HEK293 (cell line): ENCODE measurements around the gene GATA2.
A peak's percentile ranks its signal among the peaks of the same experiment; 100 is the strongest.

Experiments
- CTCF ChIA-PET: fragments of 350-600 bp; formaldehyde crosslinking; extraction: SDS; loops from one replicate; lab custom pipeline; 2021; ENCODE audit warnings: antibody characterized with exemption; lab: Yijun Ruan, JAX
- POLR2A ChIA-PET: fragments of 300-600 bp; formaldehyde crosslinking; extraction: SDS; loops from one replicate; lab custom pipeline; 2020; ENCODE audit warnings: antibody characterized with exemption, inconsistent platforms; lab: Yijun Ruan, JAX
- H3K27ac ChIP-seq: fragments of 200-500 bp; sonication (Bioruptor generic); 2 replicates; pipeline ENCODE4 v1.5.1; 2014; ENCODE audit warnings: low read depth, low read length, control low read depth, inconsistent platforms; ENCODE audit errors: extremely low read depth
- H3K36me3 ChIP-seq, 2 experiments: fragments of 200-500 bp in 1 of 2; sonication (Bioruptor generic) in 1 of 2; 1 replicate in 1 of 2; 2 replicates in 1 of 2; pipeline ENCODE4 v1.5.1; 2014 to 2017; ENCODE audit warnings: inconsistent platforms in 2 of 2, low read length in 2 of 2; ENCODE audit not compliant: control insufficient read depth in 2 of 2, insufficient read depth in 1 of 2
- H3K4me1 ChIP-seq: fragments of 200-500 bp; sonication (Bioruptor generic); 2 replicates; pipeline ENCODE4 v1.5.1; 2014; ENCODE audit warnings: mild to moderate bottlenecking, low read length, inconsistent platforms; ENCODE audit not compliant: control insufficient read depth, insufficient read depth
- H3K4me3 ChIP-seq: 2 replicates; pipeline ENCODE4 v1.5.1; 2011; ENCODE audit warnings: low read depth, mild to moderate bottlenecking, control low read depth, low read length, moderate library complexity
- H3K9me3 ChIP-seq: fragments of 200-500 bp; sonication (Bioruptor generic); 2 replicates; pipeline ENCODE4 v1.5.1; 2014; ENCODE audit warnings: low read depth, low read length, inconsistent platforms; ENCODE audit not compliant: control insufficient read depth, insufficient read depth
- ATF2 ChIP-seq: fragments of 450-650 bp; formaldehyde crosslinking; IDR thresholded peaks from 2 replicates; pipeline ENCODE4 v1.5.1; 2016; ENCODE audit warnings: missing biosample characterization, missing genetic modification characterization, low read depth
- KLF1 ChIP-seq: fragments of 450-650 bp; formaldehyde crosslinking; IDR thresholded peaks from 2 replicates; pipeline ENCODE4 v1.5.1; 2016; ENCODE audit warnings: missing biosample characterization, missing genetic modification characterization
- MYNN ChIP-seq: fragments of 450-650 bp; formaldehyde crosslinking; IDR thresholded peaks from 2 replicates; pipeline ENCODE4 v1.5.1; 2016; ENCODE audit warnings: missing biosample characterization, missing genetic modification characterization, borderline replicate concordance
- OVOL3 ChIP-seq: fragments of 450-650 bp; formaldehyde crosslinking; IDR thresholded peaks from 2 replicates; pipeline ENCODE4 v1.5.1; 2016; ENCODE audit warnings: missing biosample characterization, missing genetic modification characterization
- PRDM2 ChIP-seq: fragments of 450-650 bp; formaldehyde crosslinking; IDR thresholded peaks from 2 replicates; pipeline ENCODE4 v1.5.1; 2016; ENCODE audit warnings: missing biosample characterization, missing genetic modification characterization, borderline replicate concordance
- SCRT2 ChIP-seq: fragments of 450-650 bp; formaldehyde crosslinking; IDR thresholded peaks from 2 replicates; pipeline ENCODE4 v1.5.1; 2016; ENCODE audit warnings: missing biosample characterization, missing genetic modification characterization
- ZBTB17 ChIP-seq: fragments of 450-650 bp; formaldehyde crosslinking; IDR thresholded peaks from 2 replicates; pipeline ENCODE4 v1.5.1; 2016; ENCODE audit warnings: missing biosample characterization, missing genetic modification characterization
- ZNF19 ChIP-seq: fragments of 450-650 bp; formaldehyde crosslinking; IDR thresholded peaks from 2 replicates; pipeline ENCODE4; 2016; ENCODE audit warnings: missing biosample characterization, missing genetic modification characterization, low read depth
- ZNF311 ChIP-seq: fragments of 450-650 bp; formaldehyde crosslinking; IDR thresholded peaks from 2 replicates; pipeline ENCODE4 v1.5.1; 2017; ENCODE audit warnings: missing biosample characterization, missing genetic modification characterization, borderline replicate concordance
- ZNF354C ChIP-seq: fragments of 450-650 bp; formaldehyde crosslinking; IDR thresholded peaks from 2 replicates; pipeline ENCODE4 v1.5.1; 2016; ENCODE audit warnings: missing biosample characterization, missing genetic modification characterization, low read depth, borderline replicate concordance
- ZNF416 ChIP-seq: fragments of 450-650 bp; formaldehyde crosslinking; IDR thresholded peaks from 2 replicates; pipeline ENCODE4 v1.5.1; 2016; ENCODE audit warnings: missing biosample characterization, missing genetic modification characterization
- ZNF473 ChIP-seq: fragments of 450-650 bp; formaldehyde crosslinking; IDR thresholded peaks from 2 replicates; pipeline ENCODE4 v1.5.1; 2017; ENCODE audit warnings: missing biosample characterization, missing genetic modification characterization
- ZNF48 ChIP-seq: fragments of 450-650 bp; formaldehyde crosslinking; IDR thresholded peaks from 2 replicates; pipeline ENCODE4 v1.5.1; 2016; ENCODE audit warnings: missing biosample characterization, missing genetic modification characterization
- ZNF488 ChIP-seq: fragments of 450-650 bp; formaldehyde crosslinking; IDR thresholded peaks from 2 replicates; pipeline ENCODE4 v1.5.1; 2016; ENCODE audit warnings: missing biosample characterization, missing genetic modification characterization
- ZNF510 ChIP-seq: fragments of 450-650 bp; formaldehyde crosslinking; IDR thresholded peaks from 2 replicates; pipeline ENCODE4 v1.5.1; 2018; ENCODE audit warnings: mild to moderate bottlenecking, missing genetic modification characterization, missing biosample characterization; ENCODE audit not compliant: insufficient replicate concordance
- ZNF530 ChIP-seq: fragments of 450-650 bp; formaldehyde crosslinking; IDR thresholded peaks from 2 replicates; pipeline ENCODE4 v1.5.1; 2016; ENCODE audit warnings: low read depth, missing biosample characterization, missing genetic modification characterization
- ZNF561 ChIP-seq: fragments of 450-650 bp; IDR thresholded peaks from 2 replicates; pipeline ENCODE4 v1.5.1; 2018; ENCODE audit warnings: missing biosample characterization, missing genetic modification characterization, borderline replicate concordance
- ZNF629 ChIP-seq: fragments of 450-650 bp; formaldehyde crosslinking; IDR thresholded peaks from 2 replicates; pipeline ENCODE4 v1.5.1; 2017; ENCODE audit warnings: missing biosample characterization, missing genetic modification characterization
- ZNF704 ChIP-seq: fragments of 450-650 bp; formaldehyde crosslinking; IDR thresholded peaks from 2 replicates; pipeline ENCODE4 v1.5.1; 2016; ENCODE audit warnings: missing biosample characterization, missing genetic modification characterization
- ZNF792 ChIP-seq: fragments of 450-650 bp; formaldehyde crosslinking; IDR thresholded peaks from 2 replicates; pipeline ENCODE4 v1.5.1; 2016; ENCODE audit warnings: missing biosample characterization, missing genetic modification characterization

Gene GATA2

GRCh38 chr3:128478576-128479506 lies 14.2 kb downstream of the GATA2 start:
- CTCF ChIA-PET: no interaction called here
- Histone ChIP-seq H3K36me3 (peaks cover 0 to 54% of the 10 kb centered on the region in 2 experiments; a peak in 1 of 3 replicates), H3K27ac (no peak overlapping the region), H3K9me3 (no peaks in the 10 kb centered on the region), H3K4me1 (no peaks in the 10 kb centered on the region), H3K4me3 (no peak overlapping the region)
- TF ChIP-seq ZNF311 (tag by site-specific recombination) (no peak), ZBTB17 (peak; percentile 46)
- POLR2A ChIA-PET: no interaction called here

GRCh38 chr3:128476659-128477058 lies 16.3 kb downstream of the GATA2 start:
- Histone ChIP-seq H3K9me3 (no peaks in the 10 kb centered on the region), H3K36me3 (peaks cover 0 to 37% of the 10 kb centered on the region in 2 experiments; a peak in 1 of 3 replicates), H3K4me3 (no peak overlapping the region), H3K4me1 (no peaks in the 10 kb centered on the region)
- POLR2A ChIA-PET: no interaction called here
- TF ChIP-seq ZNF704 (tag by site-specific recombination): no peak
- TF ChIP-seq ATF2 (tag by site-specific recombination): no peak
- no peak for TF ChIP-seq ZNF416
- no peak for TF ChIP-seq ZNF19 (tag by site-specific recombination)
- TF ChIP-seq ZNF473: no peak
- no peak for TF ChIP-seq ZNF629
- no peak for TF ChIP-seq ZNF48 (tag by site-specific recombination)
- TF ChIP-seq SCRT2: no peak
- no peak for TF ChIP-seq OVOL3 (tag by site-specific recombination)
- TF ChIP-seq ZNF792 (tag by site-specific recombination): no peak
- no peak for TF ChIP-seq MYNN (tag by site-specific recombination)
- TF ChIP-seq ZNF488 (tag by site-specific recombination): no peak
- no peak for TF ChIP-seq ZNF530 (tag by site-specific recombination)
- no peak for TF ChIP-seq ZNF561
- TF ChIP-seq PRDM2 (tag by site-specific recombination): no peak
- no peak for TF ChIP-seq KLF1 (tag by site-specific recombination)
- TF ChIP-seq ZNF510 (tag by site-specific recombination): no peak
- no peak for TF ChIP-seq ZNF354C (tag by site-specific recombination)
- TF ChIP-seq, all 188 proteins: peak for 0
- no peak overlapping the region for H3K27ac ChIP-seq
- CTCF ChIA-PET: no interaction called here
